ENCODE data around the gene PRRT1B.
"Not testable (repeated sequence)": the region's sequence is repeated elsewhere in the genome, so short reads cannot be mapped to it uniquely, and the experiment has no call there.

The PRRT1B gene

DNA sequence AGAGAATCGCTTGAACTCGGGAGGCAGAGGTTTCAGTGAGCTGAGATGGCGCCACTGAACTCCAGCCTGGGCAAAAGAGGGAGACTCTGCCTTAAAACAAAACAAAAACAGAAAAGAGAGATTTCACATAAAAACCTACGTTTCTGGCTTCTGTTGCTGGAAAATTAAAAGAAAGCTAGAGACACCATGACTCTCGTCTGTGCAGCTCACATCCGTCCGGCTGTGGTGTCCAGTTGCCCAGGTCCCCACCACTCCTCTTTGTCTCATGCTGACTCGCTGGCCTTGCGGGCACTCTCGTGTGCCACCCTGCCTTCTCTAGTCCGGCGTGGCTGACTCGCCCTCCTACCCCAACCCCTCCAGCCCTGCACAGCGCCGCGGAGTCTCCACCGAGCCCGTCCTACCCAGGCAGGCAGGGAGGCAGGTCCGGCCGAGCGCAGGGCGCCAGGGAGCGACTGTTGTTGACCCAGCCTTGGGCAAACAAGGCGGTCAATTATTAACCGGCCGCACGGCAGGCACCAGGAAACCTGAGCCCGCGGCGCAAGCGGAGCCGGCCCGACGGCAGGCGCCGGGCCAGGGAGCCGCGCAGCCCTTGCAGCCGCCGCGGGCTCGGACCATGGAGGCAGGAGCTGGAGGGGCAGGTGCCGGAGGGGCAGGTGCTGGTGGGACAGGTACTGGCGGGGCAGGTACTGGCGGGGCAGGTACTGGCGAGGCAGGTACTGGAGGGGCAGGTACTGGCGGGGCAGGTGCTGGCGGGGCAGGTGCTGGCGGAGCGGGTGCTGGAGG lies at the start of gene PRRT1B:
Gene PRRT1B (plus strand): TSS at position 521 of the 783 bp plus-strand sequence. CDS start 93 bp downstream, at position 614.
- DNase-seq, result no peak

DNA sequence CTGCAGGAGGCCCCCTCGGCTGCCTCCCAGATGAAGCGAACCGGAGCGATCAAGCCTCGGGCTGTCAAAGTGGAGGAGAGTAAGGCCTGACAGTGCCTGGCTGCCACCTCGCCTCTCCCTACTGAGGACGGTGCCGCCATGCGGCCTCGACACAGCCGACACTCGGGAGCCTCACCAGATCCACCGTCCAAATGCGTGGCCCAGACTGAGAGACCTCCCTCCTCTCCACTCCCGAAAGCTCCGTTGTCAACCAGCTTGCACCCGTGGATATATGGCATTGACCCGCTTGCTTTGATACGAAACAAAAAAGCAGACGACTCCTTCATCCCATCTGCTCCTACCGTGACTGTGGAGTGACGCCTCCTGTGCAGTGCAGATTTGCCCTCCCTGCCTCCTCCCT lies 49.5 kb upstream of the PRRT1B start:
- no peak for DNase-seq

DNA sequence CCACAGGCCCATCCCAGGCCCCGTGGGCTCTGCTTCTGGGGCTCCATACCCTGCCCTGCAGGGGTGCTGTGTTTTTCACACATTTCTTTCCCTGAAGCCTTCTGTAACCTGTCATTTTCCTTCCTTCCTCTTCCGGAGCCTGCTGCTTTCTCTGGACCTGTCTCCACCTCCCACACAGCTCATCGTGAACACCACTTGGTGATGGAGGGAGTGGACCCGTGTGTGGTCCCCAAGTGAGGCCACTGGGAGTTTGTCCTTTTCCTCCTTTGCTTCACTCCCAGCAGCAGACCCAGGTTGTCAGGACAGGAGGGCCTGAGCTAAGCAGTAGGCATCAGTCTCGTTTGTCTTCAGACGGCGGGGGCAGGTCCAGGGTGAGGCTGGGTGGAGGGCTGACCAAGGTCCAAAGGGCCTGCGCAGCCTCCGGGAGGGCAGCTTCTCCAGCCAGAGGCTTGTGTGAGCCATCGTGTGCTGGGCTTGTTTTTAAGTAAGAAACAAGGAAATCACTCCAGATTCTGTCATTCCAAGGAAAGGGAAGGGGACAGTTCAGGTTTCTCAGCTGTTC lies 48.4 kb upstream of the PRRT1B start:
- DNase-seq, result no peak

DNA sequence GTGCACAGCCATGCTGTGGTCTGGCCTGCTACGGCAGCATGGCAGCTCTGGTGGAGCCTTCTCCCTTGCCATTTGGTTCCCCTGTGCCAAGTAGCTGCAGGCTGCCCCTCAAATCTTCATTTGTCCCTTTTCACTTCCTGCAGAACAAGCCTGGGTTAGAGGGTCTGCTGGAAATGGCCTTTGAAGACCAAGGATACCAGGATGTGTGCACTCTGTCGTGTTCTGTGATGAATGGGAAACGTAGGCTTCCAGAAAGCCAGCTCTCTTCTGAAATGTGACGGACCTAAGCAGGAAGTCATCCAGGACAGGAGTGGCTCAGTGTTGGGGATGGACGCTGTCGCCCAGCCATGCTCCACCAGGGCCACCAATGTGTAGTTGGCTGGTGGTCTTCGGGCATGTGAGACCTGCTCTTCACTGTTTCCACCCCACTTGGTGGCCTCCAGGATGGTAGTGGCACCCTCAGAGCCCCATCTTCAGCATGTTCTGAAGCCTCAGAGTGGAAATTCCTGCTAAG lies 46.0 kb upstream of the PRRT1B start:
- no peak for DNase-seq

DNA sequence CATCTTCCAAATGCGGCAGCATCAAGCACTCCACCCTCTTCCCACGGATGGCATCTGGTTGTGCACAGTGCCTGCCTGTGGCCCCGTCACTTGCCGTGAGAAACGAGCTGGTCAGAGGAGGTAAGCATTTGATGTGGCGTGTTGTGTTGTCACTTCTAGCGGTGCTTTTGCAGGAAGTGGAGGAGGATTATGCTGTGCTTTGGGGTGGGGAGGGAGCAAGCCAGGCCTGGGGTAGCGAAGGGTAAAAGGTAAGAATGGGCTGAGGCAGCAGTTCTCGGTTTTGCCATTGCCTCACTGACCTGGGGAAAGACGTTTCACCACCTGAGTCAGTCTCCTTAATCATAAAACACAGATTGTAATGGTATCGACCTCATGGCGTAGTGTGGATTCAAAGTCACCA lies 44.9 kb upstream of the PRRT1B start:
- DNase-seq, result peak; percentile 85

DNA sequence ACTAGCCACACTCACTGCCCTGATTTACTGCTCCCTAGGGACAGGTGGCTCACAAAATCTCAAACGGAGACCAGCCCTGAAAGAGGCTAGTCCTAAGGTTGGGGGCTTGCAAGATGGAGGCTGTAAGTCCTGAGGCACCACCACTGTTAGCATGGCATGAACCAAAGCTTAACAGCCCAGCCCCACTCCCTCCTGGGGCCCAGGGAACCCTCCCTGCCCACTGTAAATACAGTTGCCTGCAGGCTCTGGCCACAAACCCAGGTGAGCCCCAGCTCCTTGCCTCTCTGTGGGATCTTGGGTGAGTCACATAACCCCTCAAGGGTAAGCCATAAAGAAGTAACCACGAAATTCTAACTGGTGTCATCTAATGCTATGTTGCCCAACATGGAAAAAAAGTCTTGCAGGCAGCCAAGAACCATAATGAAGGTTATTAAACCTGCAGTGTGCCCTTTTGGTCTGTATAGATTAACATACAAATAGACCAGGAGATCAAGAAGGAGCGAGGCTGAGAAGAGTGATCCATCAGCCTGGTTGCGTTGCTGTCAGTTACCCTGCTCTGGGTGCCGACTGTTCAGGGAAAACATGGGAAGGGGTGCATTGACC lies 44.3 kb upstream of the PRRT1B start:
- DNase-seq, result peak; percentile 74

DNA sequence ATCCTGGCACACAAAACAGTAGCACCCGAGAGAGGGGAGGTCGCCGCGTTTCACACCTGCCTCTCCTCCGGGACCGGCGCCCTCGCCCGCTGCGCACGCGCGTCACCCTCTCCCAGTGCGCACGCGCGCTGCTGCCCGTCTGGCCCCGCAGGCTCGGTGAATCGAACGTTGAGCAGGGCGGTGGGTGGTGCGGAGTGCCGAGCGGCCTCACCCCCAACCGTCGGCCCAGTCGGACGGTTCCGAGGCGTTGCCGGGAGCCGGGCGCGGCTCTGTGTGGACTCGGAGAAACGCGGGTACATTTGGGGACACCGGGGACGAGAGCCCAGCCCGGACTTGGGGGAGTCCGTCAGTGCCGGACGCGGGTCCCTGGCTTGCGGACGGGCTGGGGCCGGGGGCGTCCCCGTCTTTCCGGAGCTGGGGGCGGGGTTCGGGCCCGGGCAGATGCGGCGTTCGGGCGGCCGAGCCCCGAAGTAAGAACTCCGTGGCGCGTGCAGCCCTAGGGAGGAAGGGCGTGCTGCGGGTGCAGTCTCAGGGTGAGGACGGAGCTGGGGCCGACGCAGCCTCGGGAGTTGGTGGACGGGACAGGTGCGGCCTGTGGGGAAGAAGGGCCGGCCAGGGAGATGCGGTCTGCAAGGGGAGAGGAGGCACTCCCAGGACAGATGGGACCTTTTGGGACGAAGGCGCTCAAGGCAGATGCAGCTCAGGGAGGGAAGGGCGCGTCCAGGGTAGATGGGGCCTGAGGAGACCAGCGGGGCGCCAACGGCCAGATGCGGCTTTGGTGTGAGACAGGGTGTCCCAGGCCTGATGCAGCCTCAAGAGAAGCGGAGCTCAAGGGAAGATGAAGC lies 42.3 kb upstream of the PRRT1B start, which contains the start of gene POMT1:
Gene POMT1 (plus strand): TSS at position 138 of the 845 bp plus-strand sequence. CDS start 1,301 bp downstream, outside the sequence.
- DNase-seq, result peak; percentile 90

DNA sequence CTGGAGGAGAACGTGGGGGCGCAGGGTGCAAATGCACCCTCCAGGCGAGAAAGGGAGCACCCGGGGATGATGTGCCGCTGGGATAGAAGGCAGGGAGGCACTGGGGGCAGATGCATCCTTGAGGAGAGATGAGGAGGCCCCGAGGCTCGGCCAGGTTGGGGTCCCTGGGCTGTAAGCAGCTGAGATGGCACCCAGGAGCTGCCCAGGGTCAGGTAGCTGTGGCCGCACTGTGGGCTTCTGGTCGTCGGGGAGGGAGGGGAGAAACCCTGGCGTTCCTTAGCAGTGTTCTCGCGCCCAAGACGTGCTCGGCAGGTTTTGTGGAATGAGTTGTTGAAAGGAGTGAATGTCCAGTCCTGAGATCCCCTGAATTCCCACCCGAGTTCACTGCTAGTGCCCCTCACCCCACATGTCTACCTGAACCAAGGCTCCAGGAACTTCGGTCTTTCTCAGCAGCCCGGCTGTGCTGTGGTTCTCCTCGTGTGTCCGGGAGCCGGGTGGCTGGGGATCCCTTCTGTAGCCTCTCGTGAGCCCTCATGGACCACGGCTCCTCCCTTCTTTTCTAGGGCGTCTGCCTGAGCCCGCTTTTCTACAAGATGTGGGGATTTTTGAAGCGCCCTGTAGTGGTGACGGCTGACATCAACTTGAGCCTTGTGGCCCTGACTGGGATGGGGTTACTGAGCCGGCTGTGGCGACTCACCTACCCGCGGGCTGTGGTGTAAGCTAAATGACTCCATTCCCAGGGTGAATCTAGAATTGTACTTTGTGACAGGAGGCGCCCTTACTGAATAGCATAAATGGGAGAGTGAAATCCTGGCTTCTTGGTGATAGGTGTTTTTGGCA lies 41.5 kb upstream of the PRRT1B start:
- DNase-seq, result peak; percentile 87

DNA sequence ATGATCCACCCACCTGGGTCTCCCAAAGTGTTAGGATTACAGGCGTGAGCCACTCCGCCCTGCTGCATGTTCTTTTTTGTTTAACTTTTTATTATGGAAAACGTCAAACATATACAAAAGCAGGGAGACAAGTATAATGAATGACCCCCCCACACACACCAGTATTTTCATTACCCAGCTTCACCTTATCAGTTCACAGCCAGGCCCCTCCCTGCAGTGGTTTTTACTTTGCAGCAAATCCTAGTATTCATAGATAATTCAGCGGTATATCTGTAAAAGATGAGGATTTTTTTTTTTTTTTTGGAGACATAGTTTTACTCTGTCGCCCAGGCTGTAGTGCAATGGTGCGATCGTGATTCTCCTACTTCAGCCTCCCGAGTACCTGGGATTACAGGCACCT lies 40.3 kb upstream of the PRRT1B start:
- no peak for DNase-seq

DNA sequence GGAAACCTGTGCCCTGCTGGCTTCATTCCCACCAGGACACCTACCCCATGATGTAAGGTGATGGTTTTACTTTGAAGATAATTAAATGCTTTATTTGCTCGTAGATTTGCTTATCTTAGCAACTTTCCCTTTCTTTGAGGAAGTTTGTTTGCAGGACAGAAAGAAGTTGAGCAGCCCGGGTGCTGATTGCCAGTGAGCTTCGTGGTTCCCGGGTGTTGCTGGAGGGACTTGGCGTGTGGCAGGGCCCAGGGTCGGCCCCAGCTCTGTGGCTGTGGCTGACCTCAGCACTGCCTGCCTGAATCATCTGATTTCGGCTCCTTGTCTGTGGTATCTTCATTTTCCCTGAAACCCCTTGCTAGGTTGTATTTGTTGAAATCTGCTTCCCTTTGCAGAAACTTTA lies 33.9 kb upstream of the PRRT1B start:
- DNase-seq, result no peak

DNA sequence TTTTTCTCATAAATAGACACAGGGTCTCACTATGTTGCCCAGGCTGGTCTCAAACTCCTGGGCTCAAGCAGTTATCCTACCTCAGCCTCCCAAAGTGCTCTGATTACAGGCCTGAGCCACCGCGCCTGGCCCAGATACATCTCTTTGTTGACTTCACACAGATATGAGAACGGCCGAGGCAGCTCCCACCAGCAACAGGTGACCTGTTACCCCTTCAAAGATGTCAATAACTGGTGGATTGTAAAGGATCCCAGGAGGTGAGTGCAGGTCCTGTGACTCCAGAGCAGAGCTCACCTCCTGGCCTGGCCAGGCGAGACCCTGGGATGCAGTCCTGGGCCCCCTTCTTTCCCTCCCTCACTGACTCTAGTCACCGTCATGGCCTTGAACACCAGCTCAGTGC lies 33.4 kb upstream of the PRRT1B start:
- no peak for DNase-seq

DNA sequence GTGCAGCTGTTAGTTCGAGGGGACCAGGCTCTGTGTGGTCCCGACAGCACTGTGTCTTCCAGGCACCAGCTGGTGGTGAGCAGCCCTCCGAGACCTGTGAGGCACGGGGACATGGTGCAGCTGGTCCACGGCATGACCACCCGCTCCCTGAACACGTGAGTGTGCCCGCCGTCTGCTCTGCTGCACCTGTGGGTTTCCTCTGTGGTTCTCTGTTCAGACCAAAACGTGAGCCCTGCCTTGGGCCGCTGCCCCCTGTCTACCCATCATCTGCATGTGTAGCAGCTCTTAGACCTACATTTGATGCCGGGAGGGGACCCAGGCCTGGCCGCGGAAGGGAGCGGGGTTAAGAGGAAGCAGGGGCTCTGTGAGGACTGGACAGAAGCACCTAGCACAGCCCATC lies 32.1 kb upstream of the PRRT1B start:
- DNase-seq, result no peak

DNA sequence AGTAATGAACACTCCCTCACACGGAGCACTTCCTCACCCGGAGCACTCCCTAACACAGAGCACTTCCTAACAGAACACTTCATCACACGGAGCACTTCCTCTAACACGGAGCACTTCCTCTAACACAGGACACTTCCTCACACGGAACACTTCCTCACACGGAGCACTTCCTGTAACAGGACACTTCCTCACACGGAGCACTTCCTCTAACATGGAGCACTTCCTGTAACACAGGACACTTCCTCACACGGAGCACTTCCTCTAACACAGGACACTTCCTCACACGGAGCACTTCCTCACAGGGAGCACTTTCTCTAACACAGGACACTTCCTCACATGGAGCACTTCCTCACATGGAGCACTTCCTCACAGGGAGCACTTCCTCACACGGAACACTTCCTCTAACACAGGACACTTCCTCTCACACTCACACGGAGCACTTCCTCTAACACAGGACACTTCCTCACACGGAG lies 29.7 kb upstream of the PRRT1B start:
- DNase-seq, result not testable (repeated sequence)

DNA sequence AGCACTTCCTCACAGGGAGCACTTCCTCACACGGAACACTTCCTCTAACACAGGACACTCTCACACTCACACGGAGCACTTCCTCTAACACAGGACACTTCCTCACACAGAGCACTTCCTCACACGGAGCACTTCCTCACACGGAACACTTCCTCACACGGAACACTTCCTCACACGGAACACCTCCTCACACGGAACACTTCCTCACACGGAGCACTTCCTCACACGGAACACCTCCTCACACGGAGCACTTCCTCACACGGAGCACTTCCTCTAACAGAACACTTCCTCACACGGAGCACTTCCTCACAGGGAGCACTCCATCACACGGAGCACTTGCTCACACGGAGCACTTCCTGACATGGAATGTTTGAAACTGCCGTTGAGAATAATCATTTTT lies 29.2 kb upstream of the PRRT1B start:
- DNase-seq, result no peak

DNA sequence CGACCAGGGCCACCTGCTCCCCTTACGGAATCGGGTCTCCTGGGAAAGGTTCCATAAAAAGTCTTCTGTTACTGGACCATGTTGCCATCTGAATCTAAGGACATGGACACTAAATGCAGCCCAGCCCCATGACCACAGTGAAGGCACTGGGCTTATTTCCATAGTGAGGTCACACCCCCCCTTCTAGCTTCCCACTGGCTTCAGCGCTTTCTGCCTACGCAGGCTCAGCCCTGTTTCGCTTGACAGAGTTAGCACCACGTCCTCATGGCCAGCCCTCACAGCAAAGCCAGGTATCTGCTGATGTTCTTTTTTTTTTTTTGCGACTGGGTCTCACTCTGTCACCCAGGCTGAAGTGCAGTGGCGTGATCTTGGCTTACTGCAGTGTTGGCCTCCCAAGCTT lies 28.4 kb upstream of the PRRT1B start:
- DNase-seq, result no peak

DNA sequence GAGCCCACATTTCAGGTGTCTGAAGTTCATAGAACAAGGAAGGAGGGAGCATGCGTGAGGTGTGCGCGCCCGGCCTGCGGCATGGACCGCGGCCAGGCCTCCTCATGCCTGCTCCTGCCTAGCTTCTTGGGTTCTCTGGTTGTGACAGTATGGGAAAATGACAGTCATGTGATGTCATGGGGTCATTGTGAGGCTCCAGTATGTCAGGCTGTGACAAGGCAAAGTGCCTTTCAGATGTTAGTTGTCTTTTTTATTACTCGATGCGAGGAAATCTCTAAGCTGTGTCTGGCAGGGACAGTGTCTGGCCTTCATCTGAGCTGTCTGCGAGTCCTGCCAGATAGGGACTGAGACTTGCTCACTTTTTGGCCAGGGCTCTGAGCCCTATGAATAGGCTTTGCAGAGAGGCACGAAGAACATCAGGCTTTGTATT lies 27.5 kb upstream of the PRRT1B start:
- no peak for DNase-seq

DNA sequence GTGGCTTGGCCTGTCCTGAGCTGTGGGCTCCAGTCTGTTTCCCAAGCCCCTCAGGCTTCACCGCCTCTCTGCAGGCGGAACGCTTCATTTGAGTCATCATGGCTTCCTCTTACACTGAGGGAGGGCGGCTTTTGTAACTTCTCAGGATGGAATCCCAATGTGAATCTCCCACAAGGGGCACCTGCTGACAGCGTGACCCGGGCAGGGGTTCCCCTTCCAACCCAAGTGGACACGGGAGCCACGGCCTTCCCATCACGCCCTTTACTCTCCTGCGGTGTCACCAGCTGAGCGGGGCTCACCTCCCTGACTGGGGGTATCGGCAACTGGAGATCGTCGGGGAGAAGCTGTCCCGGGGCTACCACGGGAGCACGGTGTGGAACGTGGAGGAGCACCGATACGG lies 26.8 kb upstream of the PRRT1B start:
- no peak for DNase-seq

DNA sequence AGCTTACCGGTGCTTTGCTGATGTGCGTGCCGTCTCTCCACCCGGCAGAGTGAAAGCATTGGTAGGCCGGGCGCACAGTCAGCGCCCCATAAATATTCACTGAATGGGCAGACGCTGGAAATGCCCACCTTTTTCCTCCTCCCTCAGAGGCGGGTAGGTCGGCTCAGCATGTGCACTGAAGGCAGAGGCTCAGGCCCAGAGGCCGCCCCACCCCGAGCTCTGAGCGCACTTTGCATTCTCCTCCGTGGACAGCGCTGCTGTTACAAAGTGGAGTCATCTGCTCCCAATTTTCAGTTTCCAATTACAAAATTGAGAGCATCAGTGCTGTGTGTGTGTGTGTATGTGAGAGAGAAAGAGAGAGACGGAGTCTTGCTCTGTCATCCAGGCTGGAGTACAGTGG lies 24.8 kb upstream of the PRRT1B start:
- DNase-seq, result no peak

DNA sequence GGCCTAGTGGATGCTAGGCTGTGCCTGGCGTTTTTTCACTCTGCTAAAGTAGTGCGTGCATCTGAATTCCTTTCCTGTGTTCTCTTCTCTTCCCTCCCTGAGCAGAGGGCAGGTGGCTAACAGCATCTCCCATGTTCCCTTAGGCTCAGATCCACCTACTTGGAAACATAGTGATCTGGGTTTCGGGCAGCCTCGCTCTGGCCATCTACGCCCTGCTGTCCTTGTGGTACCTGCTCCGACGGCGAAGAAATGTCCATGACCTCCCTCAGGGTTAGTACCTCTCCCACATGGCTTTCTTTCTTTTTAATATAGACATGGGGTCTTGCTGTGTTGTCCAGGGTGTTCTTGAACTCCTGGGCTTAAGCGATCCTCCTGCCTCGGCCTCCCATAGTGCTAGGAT lies 24.1 kb upstream of the PRRT1B start:
- DNase-seq, result no peak

DNA sequence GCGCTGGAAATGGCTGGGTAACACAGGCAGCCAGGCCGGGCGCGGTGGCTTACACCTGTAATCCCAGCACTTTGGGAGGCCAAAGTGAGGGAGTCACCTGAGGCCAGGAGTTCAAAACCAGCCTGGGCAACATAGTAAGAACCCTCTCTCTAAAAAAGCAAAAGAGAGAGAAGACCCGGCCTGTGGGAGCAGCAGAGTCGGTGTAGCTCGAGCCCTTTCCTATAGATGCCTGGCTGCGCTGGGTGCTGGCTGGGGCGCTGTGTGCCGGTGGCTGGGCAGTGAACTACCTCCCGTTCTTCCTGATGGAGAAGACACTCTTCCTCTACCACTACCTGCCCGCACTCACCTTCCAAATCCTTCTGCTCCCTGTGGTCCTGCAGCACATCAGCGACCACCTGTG lies 23.5 kb upstream of the PRRT1B start:
- no peak for DNase-seq

DNA sequence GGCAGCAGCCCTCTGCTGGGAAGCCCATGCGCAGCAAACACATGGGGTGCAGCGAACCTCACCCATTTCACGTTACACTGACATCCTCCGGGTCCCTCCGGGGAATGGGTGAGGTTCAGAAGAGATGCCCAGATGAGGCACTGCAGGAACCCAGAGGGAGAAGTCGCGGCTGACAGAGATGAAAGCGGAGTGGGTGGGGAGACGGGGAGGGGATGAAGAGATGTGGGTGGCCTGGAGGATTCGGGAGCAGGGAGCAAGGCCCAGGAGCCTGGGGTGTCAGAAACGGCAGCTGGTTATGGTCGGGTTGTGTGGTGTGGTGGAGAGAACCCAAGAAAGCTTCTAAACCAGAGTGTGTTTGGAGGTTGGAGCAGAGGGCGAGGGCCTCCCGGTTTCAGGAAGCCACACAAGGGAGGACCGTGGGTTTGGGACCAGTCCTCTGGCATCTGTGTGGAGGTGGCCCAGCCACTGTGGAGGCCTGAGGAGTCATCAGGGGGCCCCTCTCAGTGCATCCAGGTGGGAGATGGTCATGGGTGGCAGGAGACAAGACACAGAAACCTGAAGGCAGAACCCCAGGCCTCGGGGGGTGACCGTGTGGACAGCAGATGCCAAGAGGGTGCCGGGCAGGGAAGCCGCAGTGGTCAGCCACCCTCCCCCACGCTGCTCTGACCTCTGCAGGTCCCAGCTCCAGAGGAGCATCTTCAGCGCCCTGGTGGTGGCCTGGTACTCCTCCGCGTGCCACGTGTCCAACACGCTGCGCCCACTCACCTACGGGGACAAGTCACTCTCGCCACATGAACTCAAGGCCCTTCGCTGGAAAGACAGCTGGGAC lies 22.9 kb upstream of the PRRT1B start:
- no peak for DNase-seq

All from stimulated activated CD4-positive, alpha-beta T cell treated with anti-CD3 and anti-CD28 coated beads, Interleukin-1b, Interleukin-23, amount 100 ng/mL, for 48 hours (primary cell).